Vagina (tissue), 2 donors: ENCODE results near the gene TEAD1.

Source experiments
- POLR2A ChIP-seq, 2 donors: fragments of 450-650 bp; IDR thresholded peaks; one replicate each; pipeline ENCODE4 v1.6.1; 2017; ENCODE audit warnings: antibody characterized with exemption in 2 of 2, mild to moderate bottlenecking in 2 of 2, moderate library complexity in 2 of 2
- POLR2AphosphoS5 ChIP-seq, 2 donors: sonication (generic); formaldehyde crosslinking; IDR thresholded peaks; one replicate each; pipeline ENCODE4 v1.9.0; 2017; ENCODE audit warnings: antibody characterized with exemption in 2 of 2, mild to moderate bottlenecking in 2 of 2, low read depth in 1 of 2; ENCODE audit not compliant: insufficient read depth in 1 of 2
- TF ChIP-seq, protein P1 (sequence below), 3 experiments: fragments of 450-650 bp in 2 of 3; fragments of 200-600 bp in 1 of 3; sonication (generic) in 1 of 3; IDR thresholded peaks; one replicate each; pipeline ENCODE4 v1.5.1; 2017 to 2019; ENCODE audit warnings: antibody characterized with exemption in 3 of 3, mild to moderate bottlenecking in 2 of 3, moderate library complexity in 2 of 3

DNA sequence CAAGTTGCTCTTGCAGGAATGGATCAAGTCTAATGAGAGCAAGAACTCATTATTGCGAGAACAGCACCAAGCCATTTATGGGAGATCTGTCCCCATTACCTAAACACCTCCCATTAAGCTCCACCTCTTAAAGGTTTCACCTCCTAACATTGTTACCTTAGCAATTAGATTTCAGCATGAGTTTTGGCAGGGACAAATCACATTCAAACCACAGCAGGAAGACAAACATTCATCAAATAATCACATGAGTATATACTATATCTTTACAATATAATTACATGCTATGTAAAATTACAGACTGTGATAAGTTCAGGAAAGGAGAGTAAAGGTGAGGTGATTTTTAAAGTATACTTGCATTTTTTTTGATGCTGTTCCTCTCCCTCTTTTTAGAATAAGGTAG, 6.6 kb upstream of the TEAD1 start:
- TF ChIP-seq, protein P1, sequence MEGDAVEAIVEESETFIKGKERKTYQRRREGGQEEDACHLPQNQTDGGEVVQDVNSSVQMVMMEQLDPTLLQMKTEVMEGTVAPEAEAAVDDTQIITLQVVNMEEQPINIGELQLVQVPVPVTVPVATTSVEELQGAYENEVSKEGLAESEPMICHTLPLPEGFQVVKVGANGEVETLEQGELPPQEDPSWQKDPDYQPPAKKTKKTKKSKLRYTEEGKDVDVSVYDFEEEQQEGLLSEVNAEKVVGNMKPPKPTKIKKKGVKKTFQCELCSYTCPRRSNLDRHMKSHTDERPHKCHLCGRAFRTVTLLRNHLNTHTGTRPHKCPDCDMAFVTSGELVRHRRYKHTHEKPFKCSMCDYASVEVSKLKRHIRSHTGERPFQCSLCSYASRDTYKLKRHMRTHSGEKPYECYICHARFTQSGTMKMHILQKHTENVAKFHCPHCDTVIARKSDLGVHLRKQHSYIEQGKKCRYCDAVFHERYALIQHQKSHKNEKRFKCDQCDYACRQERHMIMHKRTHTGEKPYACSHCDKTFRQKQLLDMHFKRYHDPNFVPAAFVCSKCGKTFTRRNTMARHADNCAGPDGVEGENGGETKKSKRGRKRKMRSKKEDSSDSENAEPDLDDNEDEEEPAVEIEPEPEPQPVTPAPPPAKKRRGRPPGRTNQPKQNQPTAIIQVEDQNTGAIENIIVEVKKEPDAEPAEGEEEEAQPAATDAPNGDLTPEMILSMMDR (IDR thresholded peaks at IDR 0.05): no peak
- TF ChIP-seq POLR2A (IDR thresholded peaks at IDR 0.05): no peak
- no peak for TF ChIP-seq POLR2AphosphoS5 (IDR thresholded peaks at IDR 0.05; ENCODE audit: insufficient read depth in 1 of 2, low read depth in 1 of 2)
